Glutamatergic neuron (in vitro differentiated cells): ENCODE measurements around the gene TUBGCP6. TPM values are rescaled to one million over a fixed set of nuclear protein-coding genes. Genes with fewer than 3 reads are reported as not detected.

Experiments
- DNase-seq: peaks from one replicate; pipeline ENCODE4 v3.0.0; 2022
- H3K27ac Mint-ChIP-seq: one replicate; pipeline ENCODE4 v1.8.0; 2020; ENCODE audit warnings: mild to moderate bottlenecking, mixed read lengths, inconsistent platforms; ENCODE audit not compliant: unreplicated experiment
- H3K27me3 Mint-ChIP-seq: one replicate; pipeline ENCODE4 v1.8.0; 2020; ENCODE audit warnings: mild to moderate bottlenecking, moderate library complexity, mixed read lengths, inconsistent platforms; ENCODE audit not compliant: unreplicated experiment
- H3K36me3 Mint-ChIP-seq: one replicate; pipeline ENCODE4 v1.8.0; 2020; ENCODE audit warnings: mild to moderate bottlenecking, mixed read lengths, inconsistent platforms; ENCODE audit not compliant: unreplicated experiment
- H3K4me1 Mint-ChIP-seq: one replicate; pipeline ENCODE4 v1.8.0; 2020; ENCODE audit warnings: mild to moderate bottlenecking, low read depth, mixed read lengths, inconsistent platforms; ENCODE audit not compliant: unreplicated experiment
- H3K4me3 Mint-ChIP-seq: one replicate; pipeline ENCODE4 v1.8.0; 2020; ENCODE audit warnings: mild to moderate bottlenecking, mixed read lengths, inconsistent platforms; ENCODE audit not compliant: unreplicated experiment
- H3K9me3 Mint-ChIP-seq: one replicate; pipeline ENCODE4 v1.8.0; 2020; ENCODE audit warnings: mild to moderate bottlenecking, moderate library complexity, mixed read lengths, inconsistent platforms; ENCODE audit not compliant: unreplicated experiment
- CTCF ChIP-seq: fragments of 200-600 bp; sonication (generic); IDR thresholded peaks from one replicate; pipeline ENCODE4 v1.5.0; 2021; ENCODE audit not compliant: partially characterized antibody, unreplicated experiment
- total RNA-seq: library from RNA; stranded (reverse); fragmentation: NEBNext Ultra II Directional; extraction: Animal tissue kit (Norgen Biotek cat#: 25700); gene quantifications from one replicate; pipeline ENCODE4 v1.2.1, GENCODE V29; 2021; ENCODE audit not compliant: unreplicated experiment

Gene TUBGCP6
- total RNA-seq, 1 donor from 2014 or later, result 51.0 TPM

GRCh38 chr22:50175191-50175461 is 69.7 kb downstream of the TUBGCP6 start:
- peaks cover 6% of the 10 kb centered on the region for H3K4me1 Mint-ChIP-seq
- H3K36me3 Mint-ChIP-seq, result no peaks in the 10 kb centered on the region
- DNase-seq, result no peak

GRCh38 chr22:50174382-50175190 is 70.2 kb downstream of the TUBGCP6 start:
- H3K27me3 Mint-ChIP-seq, result peaks cover 7% of the 10 kb centered on the region
- H3K4me3 Mint-ChIP-seq, result no peak overlapping the region
- TF ChIP-seq CTCF, result no peak
- no peak overlapping the region for H3K27ac Mint-ChIP-seq
- no peak for DNase-seq
- peaks cover 4% of the 10 kb centered on the region for H3K9me3 Mint-ChIP-seq
- H3K36me3 Mint-ChIP-seq, result no peaks in the 10 kb centered on the region
- H3K4me1 Mint-ChIP-seq, result peaks cover 4% of the 10 kb centered on the region

More at GRCh38 chr22:50175191-50175461, 69.7 kb downstream of the TUBGCP6 start:
- Mint-ChIP-seq H3K9me3 (peaks cover 6% of the 10 kb centered on the region), H3K27me3 (peaks cover 10% of the 10 kb centered on the region), H3K27ac (no peak overlapping the region), H3K4me3 (no peak overlapping the region)
- no peak for TF ChIP-seq CTCF

GRCh38 chr22:50173983-50174355 is 70.9 kb downstream of the TUBGCP6 start:
- peaks cover 5% of the 10 kb centered on the region for H3K9me3 Mint-ChIP-seq
- peaks cover 8% of the 10 kb centered on the region for H3K27me3 Mint-ChIP-seq
- peaks cover 3% of the 10 kb centered on the region for H3K4me1 Mint-ChIP-seq
- no peak overlapping the region for H3K4me3 Mint-ChIP-seq
- TF ChIP-seq CTCF, result no peak
- DNase-seq, result no peak
- no peaks in the 10 kb centered on the region for H3K36me3 Mint-ChIP-seq
- no peak overlapping the region for H3K27ac Mint-ChIP-seq

GRCh38 chr22:50173311-50173982 is 71.4 kb downstream of the TUBGCP6 start:
- Mint-ChIP-seq H3K9me3 (peaks cover 7% of the 10 kb centered on the region), H3K27me3 (peaks cover 11% of the 10 kb centered on the region), H3K36me3 (no peaks in the 10 kb centered on the region), H3K4me1 (peaks cover 3% of the 10 kb centered on the region), H3K4me3 (no peak overlapping the region), H3K27ac (no peak overlapping the region)
- no peak for TF ChIP-seq CTCF
- no peak for DNase-seq

GRCh38 chr22:50171965-50172421 is 72.8 kb downstream of the TUBGCP6 start:
- Mint-ChIP-seq H3K4me1 (peaks cover 3% of the 10 kb centered on the region), H3K4me3 (no peak overlapping the region), H3K27me3 (peaks cover 15% of the 10 kb centered on the region), H3K36me3 (no peaks in the 10 kb centered on the region), H3K9me3 (peaks cover 10% of the 10 kb centered on the region), H3K27ac (peak overlapping the region; percentile 28)
- no peak for DNase-seq
- no peak for TF ChIP-seq CTCF
